ENCODE data around the gene MRPL12. TPM values are rescaled to one million over a fixed set of nuclear protein-coding genes. Genes with fewer than 3 reads are reported as not detected.
A peak's percentile ranks its signal among the peaks of the same experiment; 100 is the strongest.

The MRPL12 gene
- total RNA-seq, 1 experiment from 2014 or later = 157 TPM

DNA sequence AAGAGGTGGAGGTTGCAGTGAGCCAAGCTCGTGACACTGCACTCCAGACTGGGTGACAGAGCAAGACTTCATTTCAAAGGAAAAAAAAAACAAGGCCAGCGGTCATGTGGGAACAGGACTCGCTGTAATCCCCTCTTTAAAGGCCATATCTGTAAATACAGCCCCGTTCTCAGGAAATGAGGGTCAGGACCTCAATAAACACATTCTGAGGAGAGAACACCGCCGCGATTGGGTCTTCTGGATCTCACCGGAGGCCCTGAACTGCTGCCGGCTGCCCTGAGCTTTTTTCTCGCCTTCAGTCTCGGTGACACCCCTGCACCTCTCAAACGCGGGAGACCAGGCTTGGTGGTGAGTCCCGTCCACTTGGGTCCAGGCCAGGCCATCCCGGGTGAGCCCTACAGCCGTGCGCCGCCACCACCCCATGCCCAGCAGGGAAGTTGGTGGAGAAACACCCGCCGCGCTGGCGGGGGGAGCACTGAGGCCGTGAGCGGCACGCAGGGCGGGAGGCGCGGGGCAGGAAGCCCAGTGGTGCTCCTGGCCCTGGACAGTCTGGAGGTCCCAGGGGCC, 37.3 kb downstream of the MRPL12 start:
- ChIA-PET CTCF (no interaction called here), POLR2A (interaction anchor here (0.6 kb wide), 1 partner anchor 19 kb away, joined by 9 read pairs; no protein-coding TSS in a partner anchor)

DNA sequence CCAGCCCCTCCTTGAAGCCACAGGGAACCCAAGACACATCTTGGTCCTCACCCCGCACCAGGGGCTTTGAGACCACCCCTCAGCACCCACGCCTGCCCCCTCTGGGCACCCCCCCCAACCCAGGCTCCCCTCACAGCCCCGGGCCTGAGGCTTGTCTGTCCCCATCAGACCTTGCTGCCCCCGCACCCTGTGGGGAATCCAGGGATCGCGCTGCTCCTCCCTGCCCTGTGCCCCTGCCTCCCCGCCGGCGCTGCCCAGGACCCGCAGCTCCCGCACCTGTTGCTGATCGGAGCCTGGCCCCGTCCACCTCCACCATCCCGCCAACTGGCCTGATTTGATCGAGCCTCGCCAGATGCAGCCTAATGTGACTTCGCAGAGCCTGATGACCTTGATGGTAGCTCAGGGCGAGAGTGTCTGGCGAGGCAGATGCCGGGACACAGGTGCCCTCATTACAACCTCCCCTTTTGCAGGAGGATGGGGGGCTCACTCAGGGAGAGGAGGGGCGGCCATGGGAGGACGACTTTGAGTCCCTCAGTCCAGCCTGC, 38.0 kb downstream of the MRPL12 start:
- H3K27ac ChIP-seq (ENCODE audit: low read length) = no peak overlapping the region
- intact Hi-C loops (cut with micrococcal nuclease; ENCODE audit: unreplicated experiment) (no loop called here), in situ Hi-C loops (cut with HindIII; ENCODE audit: low pct_unique_long_range_greater_than_20kb, low sequenced_read_pairs) (no loop called here)
- no TSS peak for BruUV-seq (replicated peaks)
- H3K9me3 ChIP-seq (ENCODE audit: control insufficient read depth, insufficient read depth, low read depth, low read length) = no peaks in the 10 kb centered on the region
- CTCF ChIA-PET = no interaction called here
- H3K4me1 ChIP-seq (ENCODE audit: control insufficient read depth, insufficient read depth, low read length) = no peaks in the 10 kb centered on the region
- ATAC-seq (peak; percentile 52), DNase-seq (ENCODE audit: low read depth, low spot score) (no peak)
- POLR2A ChIA-PET = interaction anchor here (0.6 kb wide), 1 partner anchor 20 kb away, joined by 9 read pairs; no protein-coding TSS in a partner anchor
- TF ChIP-seq, protein P1, sequence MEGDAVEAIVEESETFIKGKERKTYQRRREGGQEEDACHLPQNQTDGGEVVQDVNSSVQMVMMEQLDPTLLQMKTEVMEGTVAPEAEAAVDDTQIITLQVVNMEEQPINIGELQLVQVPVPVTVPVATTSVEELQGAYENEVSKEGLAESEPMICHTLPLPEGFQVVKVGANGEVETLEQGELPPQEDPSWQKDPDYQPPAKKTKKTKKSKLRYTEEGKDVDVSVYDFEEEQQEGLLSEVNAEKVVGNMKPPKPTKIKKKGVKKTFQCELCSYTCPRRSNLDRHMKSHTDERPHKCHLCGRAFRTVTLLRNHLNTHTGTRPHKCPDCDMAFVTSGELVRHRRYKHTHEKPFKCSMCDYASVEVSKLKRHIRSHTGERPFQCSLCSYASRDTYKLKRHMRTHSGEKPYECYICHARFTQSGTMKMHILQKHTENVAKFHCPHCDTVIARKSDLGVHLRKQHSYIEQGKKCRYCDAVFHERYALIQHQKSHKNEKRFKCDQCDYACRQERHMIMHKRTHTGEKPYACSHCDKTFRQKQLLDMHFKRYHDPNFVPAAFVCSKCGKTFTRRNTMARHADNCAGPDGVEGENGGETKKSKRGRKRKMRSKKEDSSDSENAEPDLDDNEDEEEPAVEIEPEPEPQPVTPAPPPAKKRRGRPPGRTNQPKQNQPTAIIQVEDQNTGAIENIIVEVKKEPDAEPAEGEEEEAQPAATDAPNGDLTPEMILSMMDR (IDR thresholded peaks at IDR 0.05) = no peak
- TF ChIP-seq TCF7L2 (IDR thresholded peaks at IDR 0.05; ENCODE audit: low read depth, low read length) (no peak), SIN3A (IDR thresholded peaks at IDR 0.05; ENCODE audit: borderline replicate concordance, insufficient read depth, low read depth, low read length) (no peak), POLR2AphosphoS5 (IDR thresholded peaks at IDR 0.05; ENCODE audit: low read depth, low read length) (no peak)
- TF ChIP-seq, protein P2, sequence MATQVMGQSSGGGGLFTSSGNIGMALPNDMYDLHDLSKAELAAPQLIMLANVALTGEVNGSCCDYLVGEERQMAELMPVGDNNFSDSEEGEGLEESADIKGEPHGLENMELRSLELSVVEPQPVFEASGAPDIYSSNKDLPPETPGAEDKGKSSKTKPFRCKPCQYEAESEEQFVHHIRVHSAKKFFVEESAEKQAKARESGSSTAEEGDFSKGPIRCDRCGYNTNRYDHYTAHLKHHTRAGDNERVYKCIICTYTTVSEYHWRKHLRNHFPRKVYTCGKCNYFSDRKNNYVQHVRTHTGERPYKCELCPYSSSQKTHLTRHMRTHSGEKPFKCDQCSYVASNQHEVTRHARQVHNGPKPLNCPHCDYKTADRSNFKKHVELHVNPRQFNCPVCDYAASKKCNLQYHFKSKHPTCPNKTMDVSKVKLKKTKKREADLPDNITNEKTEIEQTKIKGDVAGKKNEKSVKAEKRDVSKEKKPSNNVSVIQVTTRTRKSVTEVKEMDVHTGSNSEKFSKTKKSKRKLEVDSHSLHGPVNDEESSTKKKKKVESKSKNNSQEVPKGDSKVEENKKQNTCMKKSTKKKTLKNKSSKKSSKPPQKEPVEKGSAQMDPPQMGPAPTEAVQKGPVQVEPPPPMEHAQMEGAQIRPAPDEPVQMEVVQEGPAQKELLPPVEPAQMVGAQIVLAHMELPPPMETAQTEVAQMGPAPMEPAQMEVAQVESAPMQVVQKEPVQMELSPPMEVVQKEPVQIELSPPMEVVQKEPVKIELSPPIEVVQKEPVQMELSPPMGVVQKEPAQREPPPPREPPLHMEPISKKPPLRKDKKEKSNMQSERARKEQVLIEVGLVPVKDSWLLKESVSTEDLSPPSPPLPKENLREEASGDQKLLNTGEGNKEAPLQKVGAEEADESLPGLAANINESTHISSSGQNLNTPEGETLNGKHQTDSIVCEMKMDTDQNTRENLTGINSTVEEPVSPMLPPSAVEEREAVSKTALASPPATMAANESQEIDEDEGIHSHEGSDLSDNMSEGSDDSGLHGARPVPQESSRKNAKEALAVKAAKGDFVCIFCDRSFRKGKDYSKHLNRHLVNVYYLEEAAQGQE (IDR thresholded peaks at IDR 0.05; ENCODE audit: insufficient read depth in 1 of 2, low read depth in 2 of 2, low read length in 1 of 2) = no peak
- no peaks in the 10 kb centered on the region for H3K27me3 ChIP-seq (ENCODE audit: control insufficient read depth, insufficient read depth, low read length)
- H3K36me3 ChIP-seq (ENCODE audit: control insufficient read depth, insufficient read depth, low read length) = no peaks in the 10 kb centered on the region
- H3K4me3 ChIP-seq (ENCODE audit: low read depth in 2 of 2, low read length in 2 of 2) = no peak overlapping the region

More for the DNA sequence above, 37.3 kb downstream of the MRPL12 start:
- no peak for TF ChIP-seq SIN3A (IDR thresholded peaks at IDR 0.05; ENCODE audit: borderline replicate concordance, insufficient read depth, low read depth, low read length)
- no peak for TF ChIP-seq POLR2AphosphoS5 (IDR thresholded peaks at IDR 0.05; ENCODE audit: low read depth, low read length)
- TF ChIP-seq, protein P1 (IDR thresholded peaks at IDR 0.05) = no peak
- TF ChIP-seq TCF7L2 (IDR thresholded peaks at IDR 0.05; ENCODE audit: low read depth, low read length) = no peak
- Histone ChIP-seq H3K36me3 (ENCODE audit: control insufficient read depth, insufficient read depth, low read length) (no peaks in the 10 kb centered on the region), H3K27me3 (ENCODE audit: control insufficient read depth, insufficient read depth, low read length) (no peaks in the 10 kb centered on the region), H3K9me3 (ENCODE audit: control insufficient read depth, insufficient read depth, low read depth, low read length) (no peaks in the 10 kb centered on the region), H3K27ac (ENCODE audit: low read length) (no peak overlapping the region), H3K4me1 (ENCODE audit: control insufficient read depth, insufficient read depth, low read length) (peaks cover 4% of the 10 kb centered on the region; the same call in 1 of the 2 replicates), H3K4me3 (ENCODE audit: low read depth in 2 of 2, low read length in 2 of 2) (no peak overlapping the region)
- in situ Hi-C loops (cut with HindIII; ENCODE audit: low pct_unique_long_range_greater_than_20kb, low sequenced_read_pairs) = no loop called here
- DNase-seq (ENCODE audit: low read depth, low spot score) (no peak), ATAC-seq (peak; percentile 9; the same call in 1 of the 2 replicates)
- intact Hi-C loops (cut with micrococcal nuclease; ENCODE audit: unreplicated experiment) = no loop called here
- no TSS peak for BruUV-seq (replicated peaks)
